DOHH2 (cell line): Measurements from ENCODE around the gene URB2.

Experiments used
- EZH2phosphoT487 ChIP-seq: fragments of 200-600 bp; sonication (generic); IDR thresholded peaks from 2 replicates; pipeline ENCODE4 v1.6.1; 2017; ENCODE audit warnings: borderline replicate concordance, mild to moderate bottlenecking, antibody characterized with exemption, low read length, moderate library complexity, mixed read lengths
- TF ChIP-seq, protein P1 (sequence below): fragments of 200-600 bp; sonication (generic); IDR thresholded peaks from one replicate; pipeline ENCODE4 v1.5.1; 2014; ENCODE audit warnings: antibody characterized with exemption, mild to moderate bottlenecking, low read depth, low read length; ENCODE audit not compliant: poor library complexity, severe bottlenecking

DNA sequence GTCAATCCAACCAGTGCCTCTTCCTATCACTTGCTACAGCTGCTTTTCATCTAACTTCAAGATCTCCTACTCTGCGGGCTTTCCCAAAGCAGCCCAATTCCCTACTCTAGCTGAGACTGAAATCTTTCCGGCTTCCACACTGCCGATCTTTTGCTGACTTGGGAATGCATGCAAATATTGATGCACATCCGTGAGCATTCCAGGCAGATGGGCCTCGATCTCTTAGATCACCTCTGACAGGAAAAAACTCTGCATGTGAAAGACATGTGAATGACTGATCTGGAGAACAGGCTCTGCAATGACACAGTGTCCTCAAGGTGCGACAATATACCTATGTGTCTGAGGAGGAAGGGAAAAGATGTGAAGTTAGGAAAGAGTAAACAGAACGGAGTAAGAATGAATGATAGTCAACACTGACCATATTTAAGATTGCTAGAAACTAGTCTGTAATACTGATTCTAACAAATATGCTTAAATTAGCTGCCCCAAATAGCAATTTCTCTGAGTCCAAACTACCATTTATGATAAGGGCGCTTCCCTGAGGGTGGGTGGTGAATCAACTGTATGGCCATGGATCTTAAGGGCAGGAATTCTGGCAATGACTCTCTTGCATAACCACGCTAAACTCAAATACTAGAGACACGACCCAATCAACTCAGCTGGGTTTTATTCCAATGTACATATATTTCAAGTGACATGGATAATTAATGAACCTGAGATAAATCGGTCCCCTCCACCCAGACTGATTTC, 8.5 kb upstream of the URB2 start:
- TF ChIP-seq, protein P1, sequence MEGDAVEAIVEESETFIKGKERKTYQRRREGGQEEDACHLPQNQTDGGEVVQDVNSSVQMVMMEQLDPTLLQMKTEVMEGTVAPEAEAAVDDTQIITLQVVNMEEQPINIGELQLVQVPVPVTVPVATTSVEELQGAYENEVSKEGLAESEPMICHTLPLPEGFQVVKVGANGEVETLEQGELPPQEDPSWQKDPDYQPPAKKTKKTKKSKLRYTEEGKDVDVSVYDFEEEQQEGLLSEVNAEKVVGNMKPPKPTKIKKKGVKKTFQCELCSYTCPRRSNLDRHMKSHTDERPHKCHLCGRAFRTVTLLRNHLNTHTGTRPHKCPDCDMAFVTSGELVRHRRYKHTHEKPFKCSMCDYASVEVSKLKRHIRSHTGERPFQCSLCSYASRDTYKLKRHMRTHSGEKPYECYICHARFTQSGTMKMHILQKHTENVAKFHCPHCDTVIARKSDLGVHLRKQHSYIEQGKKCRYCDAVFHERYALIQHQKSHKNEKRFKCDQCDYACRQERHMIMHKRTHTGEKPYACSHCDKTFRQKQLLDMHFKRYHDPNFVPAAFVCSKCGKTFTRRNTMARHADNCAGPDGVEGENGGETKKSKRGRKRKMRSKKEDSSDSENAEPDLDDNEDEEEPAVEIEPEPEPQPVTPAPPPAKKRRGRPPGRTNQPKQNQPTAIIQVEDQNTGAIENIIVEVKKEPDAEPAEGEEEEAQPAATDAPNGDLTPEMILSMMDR = no peak
- no peak for TF ChIP-seq EZH2phosphoT487
